22Rv1 (cell line): ENCODE data around the gene CACNB2.

Experiments
- H3K27ac ChIP-seq: fragments of 450-650 bp; 2 replicates; pipeline ENCODE4 v1.5.1; 2017
- CTCF ChIP-seq: fragments of 450-650 bp; IDR thresholded peaks from 2 replicates; pipeline ENCODE4 v1.5.1; 2017; ENCODE audit warnings: mild to moderate bottlenecking
- ZFX ChIP-seq: fragments of 450-650 bp; IDR thresholded peaks from 2 replicates; pipeline ENCODE4 v1.6.1; 2017; ENCODE audit warnings: antibody characterized with exemption, borderline replicate concordance

CACNB2 gene

DNA sequence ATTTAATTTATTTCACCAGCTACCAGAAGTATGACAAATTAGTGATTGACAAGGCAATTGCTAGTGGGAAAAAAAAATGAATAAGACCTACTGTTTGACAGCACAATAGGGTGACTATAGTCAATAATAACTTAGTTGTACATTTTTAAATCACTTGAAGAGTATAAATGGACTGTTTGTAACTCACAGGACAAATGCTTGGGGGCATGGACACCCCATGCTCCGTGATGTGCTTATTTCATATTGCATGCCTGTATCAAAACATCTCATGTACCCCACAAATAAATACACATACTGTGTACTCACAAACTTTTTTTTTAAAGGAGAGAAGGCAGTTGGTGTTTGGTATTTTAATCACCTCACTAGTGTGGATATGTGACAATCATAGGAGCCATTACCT lies 181.1 kb downstream of the CACNB2 start:
- no peak overlapping the region for H3K27ac ChIP-seq
- no peak for TF ChIP-seq CTCF
- TF ChIP-seq ZFX, result no peak

- H3K27ac ChIP-seq, result no peak overlapping the region
- no peak for TF ChIP-seq ZFX
- no peak for TF ChIP-seq CTCF
These were observed 183.7 kb downstream of the CACNB2 start for GRCh38 chr10:18323916-18324315.

GRCh38 chr10:18325410-18325809 lies 185.2 kb downstream of the CACNB2 start:
- peak overlapping the region; percentile 60 for H3K27ac ChIP-seq
- TF ChIP-seq ZFX (no peak), CTCF (no peak)

GRCh38 chr10:18325889-18326531 lies 185.8 kb downstream of the CACNB2 start:
- H3K27ac ChIP-seq, result peak overlapping the region; percentile 60
- no peak for TF ChIP-seq CTCF
- TF ChIP-seq ZFX, result no peak

DNA sequence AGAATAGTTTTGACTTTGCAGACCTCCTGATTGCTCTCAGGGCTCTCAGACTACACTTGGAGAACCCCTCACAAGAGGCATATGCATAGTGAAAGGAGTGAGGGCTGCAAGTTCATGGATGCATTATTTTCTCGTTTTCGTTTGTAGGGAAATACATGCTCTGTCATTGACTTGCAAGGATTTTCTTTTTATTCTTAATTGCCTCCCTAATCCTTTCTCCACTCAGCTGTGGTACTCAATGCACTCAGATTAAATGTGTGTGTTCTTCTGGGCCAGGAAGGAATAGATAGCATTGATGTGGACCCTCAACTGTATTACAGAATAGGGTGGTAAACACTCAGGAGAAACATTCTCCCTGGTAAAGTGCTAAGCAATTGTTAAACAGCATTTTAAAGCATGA lies 188.7 kb downstream of the CACNB2 start:
- TF ChIP-seq ZFX (no peak), CTCF (no peak)
- H3K27ac ChIP-seq, result no peak overlapping the region

- no peak for TF ChIP-seq CTCF
- no peak for TF ChIP-seq ZFX
- H3K27ac ChIP-seq, result no peak overlapping the region
These were observed 191.8 kb downstream of the CACNB2 start for GRCh38 chr10:18332048-18332447.

- no peak overlapping the region for H3K27ac ChIP-seq
- TF ChIP-seq CTCF (no peak), ZFX (no peak)
These were observed 192.3 kb downstream of the CACNB2 start for GRCh38 chr10:18332484-18332883.
